ENCODE measurements around the gene SFT2D1. TPM values are rescaled to one million over a fixed set of nuclear protein-coding genes. Genes with fewer than 3 reads are reported as not detected.
A peak's percentile ranks its signal among the peaks of the same experiment; 100 is the strongest.

Gene SFT2D1
- total RNA-seq, 3 donors from 2014 or later (not counting 1 experiment from before 2014, with no cell fraction given): 32.8 to 44.7 (median 33.5) TPM

- Histone ChIP-seq H3K4me3 (ENCODE audit: low read length) (no peak overlapping the region), H3K27me3 (ENCODE audit: control insufficient read depth, insufficient read depth, low read length) (no peaks in the 10 kb centered on the region), H3K36me3 (ENCODE audit: control insufficient read depth, insufficient read depth, low read length) (no peaks in the 10 kb centered on the region), H3K4me1 (ENCODE audit: control insufficient read depth, insufficient read depth, low read length) (peaks cover 2% of the 10 kb centered on the region), H3K9me3 (ENCODE audit: control insufficient read depth, insufficient read depth, low read length) (no peaks in the 10 kb centered on the region), H3K27ac (ENCODE audit: low read length) (no peak overlapping the region)
- Mint-ChIP-seq H3K27me3 (ENCODE audit: low read depth in 2 of 2) (peaks cover 19 to 25% of the 10 kb centered on the region in 2 donors), H3K36me3 (no peaks in the 10 kb centered on the region), H3K4me3 (no peak overlapping the region), H3K4me1 (peaks cover 8 to 9% of the 10 kb centered on the region in 2 donors), H3K9me3 (no peaks in the 10 kb centered on the region), H3K27ac (no peak overlapping the region)
- 88% methylated on average over 11 of the region's 11 CpGs for WGBS (ENCODE audit: insufficient coverage)
- DNase-seq (no peak), ATAC-seq (no peak)
- intact Hi-C loops (cut with micrococcal nuclease): loop anchor here (5.0 to 10.0 kb wide), 2 partner anchors 40 to 208 kb away; no protein-coding TSS in a partner anchor
- no peak for TF ChIP-seq CTCF (IDR thresholded peaks at IDR 0.05)
Observed at GRCh38 chr6:166277018-166277417, 65.3 kb downstream of the SFT2D1 start.

GRCh38 chr6:166275714-166276166 lies 66.6 kb downstream of the SFT2D1 start:
- H3K36me3 Mint-ChIP-seq: no peaks in the 10 kb centered on the region
- peak; percentile 80 to 83 for DNase-seq
- Histone ChIP-seq H3K36me3 (ENCODE audit: control insufficient read depth, insufficient read depth, low read length) (no peaks in the 10 kb centered on the region), H3K9me3 (ENCODE audit: control insufficient read depth, insufficient read depth, low read length) (no peaks in the 10 kb centered on the region), H3K4me1 (ENCODE audit: control insufficient read depth, insufficient read depth, low read length) (peaks cover 2% of the 10 kb centered on the region), H3K27me3 (ENCODE audit: control insufficient read depth, insufficient read depth, low read length) (no peaks in the 10 kb centered on the region), H3K27ac (ENCODE audit: low read length) (no peak overlapping the region), H3K4me3 (ENCODE audit: low read length) (no peak overlapping the region)
- peaks cover 8 to 9% of the 10 kb centered on the region in 2 donors for H3K4me1 Mint-ChIP-seq
- peak; percentile 89 to 99 (median 98) for ATAC-seq
- intact Hi-C loops (cut with micrococcal nuclease): loop anchor here (1.0 to 10.0 kb wide), 4 partner anchors 38 to 209 kb away; no protein-coding TSS in a partner anchor
- H3K27me3 Mint-ChIP-seq (ENCODE audit: low read depth in 2 of 2): peaks cover 9 to 22% of the 10 kb centered on the region in 2 donors
- H3K9me3 Mint-ChIP-seq: no peaks in the 10 kb centered on the region
- WGBS (ENCODE audit: insufficient coverage): 3% methylated on average over 21 of the region's 21 CpGs
- peak overlapping the region; percentile 42 for H3K4me3 Mint-ChIP-seq
- peak overlapping the region in 1 of 2 donors; percentile 47 for H3K27ac Mint-ChIP-seq
- TF ChIP-seq CTCF (IDR thresholded peaks at IDR 0.05): peak; percentile 99

- H3K27me3 Mint-ChIP-seq (ENCODE audit: low read depth in 2 of 2): peaks cover under 1 to 18% of the 10 kb centered on the region in 2 donors
- Histone ChIP-seq H3K27ac (ENCODE audit: low read length) (no peak overlapping the region), H3K4me3 (ENCODE audit: low read length) (no peak overlapping the region), H3K27me3 (ENCODE audit: control insufficient read depth, insufficient read depth, low read length) (no peaks in the 10 kb centered on the region), H3K36me3 (ENCODE audit: control insufficient read depth, insufficient read depth, low read length) (no peaks in the 10 kb centered on the region), H3K4me1 (ENCODE audit: control insufficient read depth, insufficient read depth, low read length) (peaks cover 2% of the 10 kb centered on the region), H3K9me3 (ENCODE audit: control insufficient read depth, insufficient read depth, low read length) (no peaks in the 10 kb centered on the region)
- no peak for TF ChIP-seq CTCF (IDR thresholded peaks at IDR 0.05)
- intact Hi-C loops (cut with micrococcal nuclease): loop anchor here (1.0 to 10.0 kb wide), 4 partner anchors 38 to 210 kb away; no protein-coding TSS in a partner anchor
- H3K27ac Mint-ChIP-seq: no peak overlapping the region
- H3K9me3 Mint-ChIP-seq: no peaks in the 10 kb centered on the region
- no peaks in the 10 kb centered on the region for H3K36me3 Mint-ChIP-seq
- DNase-seq (no peak), ATAC-seq (no peak)
- WGBS (ENCODE audit: insufficient coverage): 75% methylated on average over 13 of the region's 13 CpGs
- H3K4me3 Mint-ChIP-seq: no peak overlapping the region
- peaks cover 8 to 9% of the 10 kb centered on the region in 2 donors for H3K4me1 Mint-ChIP-seq
Observed at GRCh38 chr6:166274739-166275370, 67.5 kb downstream of the SFT2D1 start.
